HG03469 (cell line): ENCODE measurements around the gene KLK6.

Experiments
- ATAC-seq: cut with Tn5 transposase; IDR thresholded peaks from one replicate; pipeline ENCODE4 v1.9.1; 2021; ENCODE audit warnings: mild to moderate bottlenecking, moderate library complexity, moderate number of reproducible peaks; ENCODE audit not compliant: unreplicated experiment

Gene KLK6

DNA sequence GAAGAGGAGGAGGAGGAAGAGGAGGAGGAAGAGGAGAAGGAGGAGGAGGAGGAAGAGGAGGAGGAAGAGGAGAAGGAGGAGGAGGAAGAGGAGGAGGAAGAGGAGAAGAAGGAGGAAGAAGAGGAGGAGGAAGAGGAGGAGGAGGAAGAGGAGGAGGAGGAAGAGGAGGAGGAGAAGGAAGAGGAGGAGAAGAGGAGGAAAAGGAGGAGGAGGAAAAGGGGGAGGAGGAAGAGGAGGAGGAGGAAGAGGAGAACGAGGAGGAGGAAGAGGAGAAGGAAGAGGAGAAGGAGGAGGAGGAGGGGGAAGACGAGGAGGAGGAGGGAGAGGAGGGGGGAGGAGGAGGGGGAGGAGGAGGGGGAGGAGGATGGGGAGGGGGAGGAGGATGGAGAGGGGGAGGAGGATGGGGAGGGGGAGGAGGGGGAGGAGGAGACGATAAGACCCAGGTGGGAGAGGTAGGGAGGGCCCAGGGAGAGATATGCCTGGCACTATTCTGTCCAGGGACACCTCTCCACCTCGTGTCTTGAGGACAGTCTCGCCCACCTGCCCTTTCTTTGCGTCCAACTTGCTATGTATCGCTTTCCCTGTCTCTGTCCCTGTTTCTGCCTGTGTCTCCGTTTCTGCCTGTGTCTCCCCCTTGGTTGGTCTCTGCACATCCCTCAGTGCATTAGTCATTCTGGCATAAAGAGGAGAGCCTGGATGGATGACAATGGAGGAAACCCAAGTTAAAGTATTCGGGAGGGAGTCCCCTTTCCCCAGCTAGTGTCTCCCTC, 9.5 kb downstream of the KLK6 start:
- no peak for ATAC-seq

DNA sequence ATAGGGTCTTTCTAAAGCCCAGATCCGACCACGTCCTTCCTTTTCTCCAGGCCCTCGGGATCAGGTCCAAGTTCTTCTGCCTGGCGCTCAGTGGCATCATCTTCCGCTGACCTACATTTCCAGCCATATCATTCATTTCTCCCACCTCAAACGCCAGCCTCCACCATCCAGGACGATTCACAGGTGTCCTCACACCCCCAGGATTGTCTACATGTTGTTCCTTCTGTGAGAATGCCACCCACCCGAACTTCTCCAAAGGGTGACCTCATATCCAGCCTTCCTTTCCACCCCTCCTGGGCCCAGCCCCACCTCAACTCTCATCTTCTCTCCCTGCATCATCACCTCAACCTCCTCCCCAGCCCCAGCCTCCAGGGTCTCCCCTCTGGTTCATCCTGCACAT, 11.8 kb downstream of the KLK6 start:
- no peak for ATAC-seq

DNA sequence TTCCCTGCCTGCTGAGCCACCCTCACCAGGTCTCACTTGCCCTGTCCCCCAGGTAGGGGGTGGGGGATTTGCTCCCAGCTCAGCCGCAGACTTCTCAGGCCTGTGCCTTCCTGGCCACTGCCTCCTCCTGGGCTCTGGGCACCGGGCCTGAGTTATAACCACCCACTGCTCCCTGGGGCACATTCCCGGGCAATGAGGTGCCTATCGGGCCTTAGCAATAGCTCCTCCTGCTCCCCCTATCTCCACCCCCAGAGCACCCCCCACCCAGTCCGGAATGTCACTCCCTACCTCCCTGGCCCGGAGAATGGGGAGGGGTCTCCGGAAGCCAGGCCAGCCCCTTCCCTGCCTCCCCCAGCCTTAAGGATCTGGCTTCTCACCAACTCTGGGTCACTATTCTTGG, 16.5 kb downstream of the KLK6 start, which contains the start of gene KLK5:
Gene KLK5, minus strand, starts transcription at position 129 of the 400 bp plus-strand sequence. CDS start 381 bp downstream, outside the sequence.
- ATAC-seq = no peak

GRCh38 chr19:50949861-50950260, 19.5 kb downstream of the KLK6 start:
- no peak for ATAC-seq

DNA sequence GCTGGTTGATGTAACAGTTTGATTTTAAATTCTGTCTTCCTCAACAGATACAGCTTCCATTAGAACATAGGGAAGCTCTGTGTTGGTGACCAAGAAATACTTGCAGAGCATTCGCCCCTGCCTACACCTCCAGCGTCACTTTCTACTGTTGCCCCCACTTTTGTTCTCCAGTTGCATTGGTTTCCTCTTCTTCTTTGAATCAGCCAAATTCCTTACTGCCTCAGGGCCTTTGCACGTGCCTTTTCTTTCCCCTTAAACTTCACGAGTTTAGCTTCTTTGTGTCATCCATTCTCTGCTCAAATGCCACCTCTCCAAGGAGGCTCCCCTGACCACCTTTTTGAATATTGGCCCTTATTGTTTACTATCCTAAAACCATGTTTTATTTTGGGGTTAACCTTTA, 22.3 kb downstream of the KLK6 start:
- no peak for ATAC-seq

GRCh38 chr19:50944795-50945194, 24.6 kb downstream of the KLK6 start:
- no peak for ATAC-seq

DNA sequence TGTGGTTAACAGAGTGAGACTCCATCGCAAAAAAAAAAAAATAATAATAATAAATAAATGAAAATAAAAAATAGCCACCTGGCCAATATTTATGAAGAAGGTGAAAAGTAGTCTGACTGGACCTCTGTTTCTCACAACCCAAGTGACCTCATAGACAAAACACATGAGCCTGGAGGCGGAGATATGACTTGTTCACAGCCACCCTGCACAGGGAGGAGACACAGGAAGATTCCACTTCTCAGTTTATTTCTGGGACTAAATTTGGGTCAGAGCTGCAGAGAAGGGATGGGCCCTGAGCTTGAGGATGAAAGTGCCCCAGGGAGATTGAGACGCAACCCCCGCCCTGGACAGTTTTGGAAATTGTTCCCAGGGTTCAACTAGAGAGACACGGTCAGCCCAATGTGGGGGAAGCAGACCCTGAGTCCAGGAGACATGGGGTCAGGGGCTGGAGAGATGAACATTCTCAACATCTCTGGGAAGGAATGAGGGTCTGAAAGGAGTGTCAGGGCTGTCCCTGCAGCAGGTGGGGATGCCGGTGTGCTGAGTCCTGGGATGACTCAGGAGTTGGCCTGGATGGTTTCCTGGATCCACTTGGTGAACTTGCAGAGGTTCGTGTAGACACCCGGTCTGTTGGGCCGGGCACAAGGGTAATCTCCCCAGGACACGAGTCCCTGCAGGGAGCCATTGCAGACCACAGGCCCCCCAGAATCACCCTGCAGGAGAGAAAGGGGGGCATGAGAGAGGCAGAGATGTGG, 26.1 kb downstream of the KLK6 start:
- no peak for ATAC-seq

DNA sequence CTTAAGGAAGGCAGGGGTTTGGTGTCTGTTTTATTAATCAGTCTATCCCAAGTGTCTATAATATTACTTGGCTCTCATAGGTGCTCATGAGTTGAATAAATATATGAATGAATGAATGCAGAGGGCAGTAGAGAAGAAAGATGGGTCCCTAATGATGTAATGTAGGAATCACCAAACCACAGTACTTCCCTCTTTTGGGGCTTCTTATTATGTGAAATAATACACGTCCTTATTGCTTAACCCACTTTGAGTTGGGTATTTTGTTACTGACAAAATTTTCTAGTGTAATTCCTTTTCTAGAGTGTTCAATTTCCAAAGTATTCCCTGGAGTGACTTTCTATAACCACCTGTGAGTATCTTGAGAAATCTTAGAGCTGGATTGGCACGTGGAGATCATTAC, 29.8 kb downstream of the KLK6 start:
- no peak for ATAC-seq

DNA sequence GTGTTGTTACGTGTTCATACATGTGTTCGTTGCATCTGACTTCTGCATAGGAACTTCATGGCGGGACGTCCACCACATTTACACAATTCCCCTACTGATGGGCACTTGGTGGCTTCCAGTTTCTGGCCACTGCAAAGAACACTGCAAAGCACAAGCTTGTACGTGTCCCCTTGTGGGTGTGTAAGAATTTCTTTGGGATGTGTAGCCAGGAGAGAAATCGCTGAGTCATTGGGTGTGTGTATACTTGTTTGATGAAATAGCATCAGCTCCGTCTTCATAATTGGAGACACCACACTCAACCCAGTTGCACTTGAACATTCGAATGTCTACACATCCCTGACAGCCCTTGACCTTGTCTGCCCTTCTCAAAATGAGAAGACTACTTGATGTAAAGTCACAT, 35.8 kb downstream of the KLK6 start:
- ATAC-seq = no peak

DNA sequence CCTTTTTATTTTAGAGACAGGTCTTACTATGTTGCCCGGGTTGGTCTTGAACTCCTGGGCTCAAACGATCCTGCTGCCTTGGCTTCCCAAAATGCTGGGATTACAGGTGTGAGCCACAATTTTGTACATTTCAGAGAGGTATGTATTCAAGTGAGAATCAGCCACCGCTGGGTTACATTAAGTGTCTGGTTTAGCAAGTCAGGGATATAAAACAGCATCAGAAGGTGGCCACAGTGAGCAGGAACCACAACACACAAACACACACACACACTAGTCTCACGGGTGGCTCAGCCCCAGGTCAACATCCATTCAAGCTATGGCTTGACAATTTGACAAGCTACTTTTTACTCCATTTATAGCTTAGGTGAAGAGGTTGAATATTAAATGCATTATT, 36.7 kb downstream of the KLK6 start:
- no peak for ATAC-seq

- ATAC-seq = no peak
Observed at GRCh38 chr19:50932018-50932689, 37.2 kb downstream of the KLK6 start.

DNA sequence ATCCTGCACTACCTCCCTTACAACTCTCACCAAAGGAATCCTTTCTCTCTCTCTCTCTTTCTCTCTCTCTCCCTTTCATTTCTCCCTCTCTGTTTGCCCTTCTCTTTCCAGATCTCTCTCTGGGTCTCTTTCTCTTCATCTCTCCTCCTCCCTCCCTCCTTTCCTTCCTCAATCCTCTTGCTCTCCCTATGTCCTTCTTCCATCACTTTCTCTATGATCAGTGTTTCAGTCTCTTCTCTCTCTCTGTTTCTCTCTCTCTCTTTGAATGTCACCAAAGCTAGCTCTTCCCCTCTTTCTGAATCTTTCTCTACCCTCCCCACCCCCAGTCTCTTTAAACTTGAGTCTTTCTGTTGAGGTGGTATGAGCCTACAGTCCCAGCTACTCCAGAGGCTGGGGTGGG, 38.4 kb downstream of the KLK6 start:
- no peak for ATAC-seq

- ATAC-seq = no peak
Observed at GRCh38 chr19:50928831-50929230, 40.6 kb downstream of the KLK6 start.

GRCh38 chr19:50926144-50926543, 43.2 kb downstream of the KLK6 start:
- ATAC-seq = no peak

DNA sequence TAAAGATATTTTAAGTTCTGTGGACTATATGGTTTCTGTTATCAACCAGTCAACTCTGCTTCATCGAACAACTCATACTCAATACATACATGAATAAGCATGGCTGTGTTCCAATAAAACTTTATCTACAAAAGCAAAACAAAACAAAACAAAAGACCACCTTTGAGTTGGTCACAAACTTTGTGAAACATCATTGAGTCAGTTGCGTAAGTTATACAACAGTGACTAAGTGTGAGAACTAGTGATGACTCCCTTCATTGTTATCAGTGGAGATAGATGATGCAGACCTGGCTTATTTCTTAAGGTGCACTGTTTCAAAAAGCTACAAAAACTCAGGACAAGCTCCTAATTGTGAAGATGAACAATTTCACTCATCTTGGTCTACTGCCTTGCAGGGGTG, 43.7 kb downstream of the KLK6 start:
- no peak for ATAC-seq

- no peak for ATAC-seq
Observed at GRCh38 chr19:50924586-50924985, 44.8 kb downstream of the KLK6 start.

- ATAC-seq = no peak
Observed at GRCh38 chr19:50922317-50922853, 47.0 kb downstream of the KLK6 start.

GRCh38 chr19:50921426-50922316, 47.7 kb downstream of the KLK6 start:
- no peak for ATAC-seq

DNA sequence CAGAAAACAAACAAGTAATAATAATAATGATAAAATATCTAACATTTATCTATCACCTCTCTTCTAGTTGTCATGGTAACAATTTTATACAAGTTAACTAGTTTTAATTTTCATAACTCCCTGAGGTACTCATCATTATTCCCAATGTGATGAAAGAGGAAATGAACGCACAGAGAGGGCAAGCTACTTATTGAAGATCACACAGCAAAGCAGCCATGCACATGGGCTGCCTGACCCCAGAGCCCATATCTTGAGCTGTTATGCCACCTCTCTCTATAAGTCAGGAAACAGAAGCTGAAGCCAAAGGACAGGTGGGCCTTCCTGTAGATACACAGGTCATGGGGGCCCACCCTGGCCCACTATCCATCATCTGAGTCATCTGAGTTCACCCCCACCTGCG, 53.3 kb downstream of the KLK6 start:
- no peak for ATAC-seq
